CD4-positive, alpha-beta memory T cell (primary cell): ENCODE results near the gene ZNF154. TPM values are rescaled to one million over a fixed set of nuclear protein-coding genes. Genes with fewer than 3 reads are reported as not detected.
A peak's percentile ranks its signal among the peaks of the same experiment; 100 is the strongest.
"Not testable (repeated sequence)": the region's sequence is repeated elsewhere in the genome, so short reads cannot be mapped to it uniquely, and the experiment has no call there.

Experiments used
- CTCF ChIA-PET: fragments of 350-600 bp; sonication (Branson Sonifier 250); formaldehyde crosslinking; loops from one replicate; lab custom pipeline; 2021; ENCODE audit warnings: inconsistent platforms; ENCODE audit not compliant: partially characterized antibody; lab: Charles Lee
- POLR2A ChIA-PET: fragments of 350-600 bp; sonication (Branson Sonifier 250); formaldehyde crosslinking; loops from one replicate; lab custom pipeline; 2021; ENCODE audit not compliant: partially characterized antibody; lab: Charles Lee
- DNase-seq, 5 donors: peaks; one replicate each; pipeline versions ENCODE4 v3.0.0 to v3.0.0-alpha.2; 2020 to 2022; ENCODE audit warnings: mixed read lengths in 1 of 5
- H3K27ac ChIP-seq: one replicate; pipeline ENCODE4 v1.7.0; 2013; ENCODE audit warnings: low read depth, low read length
- H3K27me3 ChIP-seq: 2 replicates; pipeline ENCODE4 v1.7.0; 2013; ENCODE audit warnings: mild to moderate bottlenecking, low read length, moderate library complexity; ENCODE audit not compliant: insufficient read depth
- H3K36me3 ChIP-seq: 2 replicates; pipeline ENCODE4 v1.7.0; 2013; ENCODE audit warnings: mild to moderate bottlenecking, low read length, moderate library complexity; ENCODE audit not compliant: insufficient read depth
- H3K4me1 ChIP-seq: 2 replicates; pipeline ENCODE4 v1.7.0; 2013; ENCODE audit warnings: mild to moderate bottlenecking, low read length, moderate library complexity; ENCODE audit not compliant: insufficient read depth
- H3K4me3 ChIP-seq, 2 donors: one replicate each; pipeline ENCODE4 v1.7.0; 2013; ENCODE audit warnings: low read length in 2 of 2, mild to moderate bottlenecking in 1 of 2
- H3K9me3 ChIP-seq, 2 donors: one replicate each; pipeline ENCODE4 v1.7.0; 2013; ENCODE audit warnings: low read length in 2 of 2, control low read depth in 1 of 2; ENCODE audit not compliant: control insufficient read depth in 1 of 2
- H3K27ac Mint-ChIP-seq, 7 donors: one replicate each; pipeline ENCODE4 v1.8.0; 2020 to 2021; ENCODE audit warnings: mixed read lengths in 7 of 7, mild to moderate bottlenecking in 6 of 7, inconsistent platforms in 3 of 7, moderate library complexity in 3 of 7
- H3K27me3 Mint-ChIP-seq, 2 donors: one replicate each; pipeline ENCODE4 v1.8.0; 2020 to 2021; ENCODE audit warnings: mixed read lengths in 2 of 2
- H3K36me3 Mint-ChIP-seq, 2 donors: one replicate each; pipeline ENCODE4 v1.8.0; 2020 to 2021; ENCODE audit warnings: mixed read lengths in 2 of 2, inconsistent platforms in 1 of 2, mild to moderate bottlenecking in 1 of 2
- H3K4me1 Mint-ChIP-seq, 4 donors: one replicate each; pipeline ENCODE4 v1.8.0; 2020 to 2021; ENCODE audit warnings: mixed read lengths in 4 of 4, mild to moderate bottlenecking in 1 of 4
- H3K4me3 Mint-ChIP-seq, 8 donors: one replicate each; pipeline ENCODE4 v1.8.0; 2020 to 2021; ENCODE audit warnings: mixed read lengths in 8 of 8, mild to moderate bottlenecking in 7 of 8, moderate library complexity in 6 of 8, inconsistent platforms in 3 of 8
- H3K9me3 Mint-ChIP-seq, 8 donors: one replicate each; pipeline ENCODE4 v1.8.0; 2020 to 2021; ENCODE audit warnings: mixed read lengths in 8 of 8, mild to moderate bottlenecking in 5 of 8, inconsistent platforms in 3 of 8, moderate library complexity in 1 of 8
- intact Hi-C: fragments of 100-400 bp; cut with micrococcal nuclease; formaldehyde crosslinking; loops from one replicate; pipeline ENCODE4 v1.15.1; 2023
- polyA plus RNA-seq, 2 donors: library from polyadenylated mRNA; unstranded; fragments of 300-500 nt; fragmentation: Illumina TruSeq; gene quantifications; one replicate each; pipeline ENCODE4 v1.2.3, GENCODE V29; 2021
- total RNA-seq, 2 experiments: library from RNA; stranded (reverse); gene quantifications; one replicate each; pipeline ENCODE4 v1.2.3, GENCODE V29; 2021

ZNF154 gene
- total and polyA plus RNA-seq, 4 experiments from 2014 or later: 2.4 to 7.2 (median 6.7) TPM; not detected in 1

- CTCF ChIA-PET: no interaction called here
- Histone ChIP-seq H3K27ac (peak within 1 kb of the TSS; percentile 77), H3K9me3 (peaks cover 0 to 32% of the 10 kb centered on the region in 2 donors), H3K4me3 (peak within 1 kb of the TSS; percentile 78 to 87), H3K4me1 (peaks cover 18% of the 10 kb centered on the region), H3K36me3 (peaks cover 28% of the 10 kb centered on the region), H3K27me3 (no peaks in the 10 kb centered on the region)
- H3K36me3 Mint-ChIP-seq: peaks cover 46 to 47% of the 10 kb centered on the region in 2 donors
- peaks cover 13 to 37% (median 27%) of the 10 kb centered on the region in 4 donors for H3K4me1 Mint-ChIP-seq
- no peaks in the 10 kb centered on the region for H3K27me3 Mint-ChIP-seq
- DNase-seq: peak; percentile 84 to 90 (median 87)
- H3K9me3 Mint-ChIP-seq: peaks cover 0 to 53% (median 46%) of the 10 kb centered on the region in 8 donors
- H3K27ac Mint-ChIP-seq: peak within 1 kb of the TSS; percentile 76 to 98 (median 94)
- intact Hi-C loops: loop anchor here (1.0 to 10.0 kb wide), 8 partner anchors 20 to 312 kb away; partner anchors contain the start of genes ZNF211, ZNF551, ZNF586 and ZNF606
- POLR2A ChIA-PET: interaction anchor here (0.9 to 2.8 kb wide), 12 partner anchors 19 to 404 kb away, joined by 3 to 22 read pairs (median 4); partner anchors contain the start of genes ZNF211, ZNF329, ZNF551 and ZNF552
- peak within 1 kb of the TSS; percentile 87 to 99 (median 94) for H3K4me3 Mint-ChIP-seq
These were observed 37.8 kb upstream of the ZNF154 start, which contains the start of gene ZNF776 for GRCh38 chr19:57746580-57747471. TSS of gene ZNF776 (plus strand) at chr19:57746815. CDS start at chr19:57747059, 244 bp downstream.

- not testable (repeated sequence) for H3K4me1 ChIP-seq, H3K9me3 ChIP-seq, H3K4me3 ChIP-seq, DNase-seq, H3K4me1 Mint-ChIP-seq, H3K27ac ChIP-seq, H3K27me3 ChIP-seq, H3K36me3 Mint-ChIP-seq, H3K36me3 ChIP-seq, H3K27me3 Mint-ChIP-seq, H3K4me3 Mint-ChIP-seq
- Mint-ChIP-seq H3K27ac (peak overlapping the region in 1 of 7 donors; percentile 22), H3K9me3 (peaks cover 0 to 17% (median 1%) of the 10 kb centered on the region in 8 donors)
- POLR2A ChIA-PET: interaction anchor here (1.4 kb wide), 1 partner anchor 11 kb away, joined by 7 read pairs; the partner anchor contains the start of gene ZNF671
- CTCF ChIA-PET: interaction anchor here (1.6 kb wide), 1 partner anchor 415 kb away, joined by 5 read pairs; no protein-coding TSS in a partner anchor
- intact Hi-C loops: loop anchor here (5.0 kb wide), 1 partner anchor 636 kb away; no protein-coding TSS in a partner anchor
These were observed 29.8 kb upstream of the ZNF154 start for GRCh38 chr19:57738770-57739169.

GRCh38 chr19:57738320-57738719 is 29.3 kb upstream of the ZNF154 start:
- not testable (repeated sequence) for H3K36me3 Mint-ChIP-seq, H3K4me3 ChIP-seq, H3K9me3 ChIP-seq, H3K27ac ChIP-seq, H3K4me1 Mint-ChIP-seq, H3K27me3 Mint-ChIP-seq, H3K27me3 ChIP-seq, H3K27ac Mint-ChIP-seq, H3K36me3 ChIP-seq, H3K4me3 Mint-ChIP-seq, H3K4me1 ChIP-seq
- DNase-seq: peak in 3 of 5 donors; percentile 16 to 26 (median 19)
- H3K9me3 Mint-ChIP-seq: peaks cover 0 to 16% (median 3%) of the 10 kb centered on the region in 8 donors
- POLR2A ChIA-PET: interaction anchor here (1.4 kb wide), 1 partner anchor 11 kb away, joined by 7 read pairs; the partner anchor contains the start of gene ZNF671
- intact Hi-C loops: loop anchor here (5.0 kb wide), 1 partner anchor 636 kb away; no protein-coding TSS in a partner anchor
- CTCF ChIA-PET: interaction anchor here (0.9 to 1.6 kb wide), 4 partner anchors 11 to 417 kb away, joined by 3 to 5 read pairs (median 4); partner anchors contain the start of gene ZNF671

- peaks cover 0 to 90% (median 77%) of the 10 kb centered on the region in 8 donors for H3K9me3 Mint-ChIP-seq
- H3K27me3 Mint-ChIP-seq: no peaks in the 10 kb centered on the region
- Histone ChIP-seq H3K4me1 (no peaks in the 10 kb centered on the region), H3K27me3 (no peaks in the 10 kb centered on the region), H3K36me3 (peaks cover 32% of the 10 kb centered on the region), H3K27ac (no peak overlapping the region), H3K9me3 (peaks cover 3 to 51% of the 10 kb centered on the region in 2 donors), H3K4me3 (no peak overlapping the region)
- H3K36me3 Mint-ChIP-seq: peaks cover 71 to 73% of the 10 kb centered on the region in 2 donors
- H3K4me1 Mint-ChIP-seq: peaks cover 1 to 9% (median 6%) of the 10 kb centered on the region in 4 donors
- ChIA-PET CTCF (no interaction called here), POLR2A (no interaction called here)
- H3K4me3 Mint-ChIP-seq: no peak overlapping the region
- DNase-seq: no peak
- H3K27ac Mint-ChIP-seq: peak overlapping the region in 1 of 7 donors; percentile 2
- intact Hi-C loops: no loop called here
These were observed 11.9 kb upstream of the ZNF154 start for GRCh38 chr19:57720878-57721277.

GRCh38 chr19:57719901-57720519 is 11.0 kb upstream of the ZNF154 start:
- CTCF ChIA-PET: no interaction called here
- Mint-ChIP-seq H3K27ac (no peak overlapping the region), H3K4me3 (no peak overlapping the region), H3K36me3 (peaks cover 73 to 74% of the 10 kb centered on the region in 2 donors), H3K27me3 (no peaks in the 10 kb centered on the region), H3K4me1 (peaks cover 1 to 9% (median 5%) of the 10 kb centered on the region in 4 donors), H3K9me3 (peaks cover 0 to 94% (median 81%) of the 10 kb centered on the region in 8 donors)
- peaks cover 32% of the 10 kb centered on the region for H3K36me3 ChIP-seq
- no peak for DNase-seq
- intact Hi-C loops: no loop called here
- H3K4me1 ChIP-seq: no peaks in the 10 kb centered on the region
- H3K9me3 ChIP-seq: peaks cover 3 to 51% of the 10 kb centered on the region in 2 donors
- POLR2A ChIA-PET: interaction anchor here (0.8 kb wide), 1 partner anchor 14 kb away, joined by 3 read pairs; no protein-coding TSS in a partner anchor
- H3K27me3 ChIP-seq: no peaks in the 10 kb centered on the region
- no peak overlapping the region for H3K4me3 ChIP-seq
- no peak overlapping the region for H3K27ac ChIP-seq

- Mint-ChIP-seq H3K27me3 (no peaks in the 10 kb centered on the region), H3K27ac (no peak overlapping the region), H3K36me3 (peaks cover 74 to 75% of the 10 kb centered on the region in 2 donors), H3K4me3 (no peak overlapping the region), H3K4me1 (peaks cover 0 to 7% (median 3%) of the 10 kb centered on the region in 4 donors), H3K9me3 (peaks cover 0 to 94% (median 82%) of the 10 kb centered on the region in 8 donors)
- intact Hi-C loops: no loop called here
- Histone ChIP-seq H3K27ac (no peak overlapping the region), H3K4me3 (no peak overlapping the region), H3K9me3 (peaks cover 3 to 51% of the 10 kb centered on the region in 2 donors), H3K27me3 (no peaks in the 10 kb centered on the region), H3K36me3 (peaks cover 32% of the 10 kb centered on the region), H3K4me1 (no peaks in the 10 kb centered on the region)
- POLR2A ChIA-PET: interaction anchor here (0.7 to 1.0 kb wide), 3 partner anchors 8 to 192 kb away, joined by 3 read pairs; partner anchors contain the start of genes ZNF549 and ZNF671
- CTCF ChIA-PET: no interaction called here
- no peak for DNase-seq
These were observed 10.4 kb upstream of the ZNF154 start for GRCh38 chr19:57719424-57719823.
